MM.1S (cell line): ENCODE measurements around the gene CDH5.

Experiments used
- DNase-seq: peaks from one replicate; pipeline ENCODE4 v3.0.0-alpha.2; 2015
- H2AFZ ChIP-seq: fragments of 300-600 bp; sonication (generic); 2 replicates; pipeline ENCODE4 v1.6.0; 2016; ENCODE audit warnings: antibody characterized with exemption, low read length
- H3F3A ChIP-seq: fragments of 300-600 bp; sonication (generic); 2 replicates; pipeline ENCODE4 v1.6.1; 2016; ENCODE audit warnings: mild to moderate bottlenecking, antibody characterized with exemption, low read length, moderate library complexity, mixed read lengths; ENCODE audit not compliant: insufficient read depth
- H3K27ac ChIP-seq: fragments of 300-600 bp; sonication (generic); 2 replicates; pipeline ENCODE4 v1.5.1; 2016; ENCODE audit warnings: mild to moderate bottlenecking, low read length
- H3K27me3 ChIP-seq: fragments of 300-600 bp; sonication (generic); replicated peaks from 2 replicates; pipeline ENCODE4 v1.6.0; 2016; ENCODE audit warnings: low read length; ENCODE audit not compliant: insufficient read depth
- H3K36me3 ChIP-seq: fragments of 300-600 bp; sonication (generic); replicated peaks from 2 replicates; pipeline ENCODE4 v1.6.1; 2016; ENCODE audit warnings: mild to moderate bottlenecking, low read length, mixed read lengths; ENCODE audit not compliant: insufficient read depth
- H3K4me1 ChIP-seq: fragments of 300-600 bp; sonication (generic); 2 replicates; pipeline ENCODE4 v1.6.1; 2016; ENCODE audit warnings: low read length, mixed read lengths
- H3K4me2 ChIP-seq: fragments of 300-600 bp; sonication (generic); 2 replicates; pipeline ENCODE4 v1.6.0; 2016; ENCODE audit warnings: low read depth, low read length
- H3K4me3 ChIP-seq: fragments of 300-600 bp; sonication (generic); 2 replicates; pipeline ENCODE4 v1.5.1; 2016; ENCODE audit warnings: low read length, mixed read lengths
- H3K79me2 ChIP-seq: fragments of 300-600 bp; sonication (generic); 2 replicates; pipeline ENCODE4 v1.6.1; 2016; ENCODE audit warnings: mixed run types, low read length, mixed read lengths
- H3K9ac ChIP-seq: fragments of 300-600 bp; sonication (generic); 2 replicates; pipeline ENCODE4 v1.6.1; 2016; ENCODE audit warnings: low read length, mixed read lengths
- H3K9me2 ChIP-seq: fragments of 300-600 bp; sonication (generic); replicated peaks from 2 replicates; pipeline ENCODE4 v1.6.1; 2016; ENCODE audit warnings: mild to moderate bottlenecking, low read length, mixed read lengths; ENCODE audit not compliant: insufficient read depth
- H3K9me3 ChIP-seq: fragments of 300-600 bp; sonication (generic); replicated peaks from 2 replicates; pipeline ENCODE4 v1.6.1; 2016; ENCODE audit warnings: mild to moderate bottlenecking, low read length, mixed read lengths; ENCODE audit not compliant: insufficient read depth
- H4K20me1 ChIP-seq: fragments of 300-600 bp; sonication (generic); 2 replicates; pipeline ENCODE4 v1.6.1; 2016; ENCODE audit warnings: mild to moderate bottlenecking, low read length, moderate library complexity, mixed read lengths; ENCODE audit not compliant: insufficient read depth
- EZH2 ChIP-seq: fragments of 300-600 bp; sonication (generic); optimal IDR thresholded peaks from 2 replicates; pipeline ENCODE3; 2017; ENCODE audit warnings: low read depth, mild to moderate bottlenecking, antibody characterized with exemption, low read length, mixed read lengths
- EZH2phosphoT487 ChIP-seq: fragments of 300-600 bp; sonication (generic); IDR thresholded peaks from 2 replicates; pipeline ENCODE4 v1.6.1; 2018; ENCODE audit warnings: antibody characterized with exemption, low read length
- TF ChIP-seq, protein P1 (sequence below): fragments of 300-600 bp; sonication (generic); IDR thresholded peaks from 2 replicates; pipeline ENCODE4 v1.5.1; 2016; ENCODE audit warnings: antibody characterized with exemption, low read length, mixed read lengths

The CDH5 gene

DNA sequence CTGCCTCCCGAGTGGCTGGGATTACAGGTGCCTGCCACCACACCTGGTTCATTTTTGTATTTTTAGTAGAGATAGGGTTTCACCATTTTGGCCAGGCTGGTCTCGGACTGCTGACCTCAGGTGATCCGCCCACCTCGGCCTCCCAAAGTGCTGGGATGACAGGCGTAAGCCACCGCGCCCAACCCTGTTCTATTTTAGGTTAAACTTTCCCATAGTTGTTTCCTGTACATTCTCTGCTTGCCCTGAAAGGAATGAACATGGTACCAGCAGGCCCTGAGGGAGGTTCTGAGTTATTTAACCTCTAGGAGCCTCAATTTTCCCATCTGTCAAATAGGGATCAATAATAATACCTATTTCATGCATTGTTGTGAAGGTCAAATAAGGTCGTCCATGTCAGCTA, 11.0 kb upstream of the CDH5 start:
- Histone ChIP-seq H4K20me1 (no peaks in the 10 kb centered on the region), H3K9me3 (no peaks in the 10 kb centered on the region), H3K36me3 (no peaks in the 10 kb centered on the region), H3K4me2 (no peak overlapping the region), H3K4me3 (no peak overlapping the region), H3K27me3 (peaks cover 17% of the 10 kb centered on the region), H3K9ac (no peak overlapping the region), H3K9me2 (no peaks in the 10 kb centered on the region), H3K79me2 (no peaks in the 10 kb centered on the region), H3K4me1 (0 out of 2 replicates have a peak, but pooled peaks cover 3% of the 10 kb centered on the region), H2AFZ (no peak overlapping the region), H3K27ac (no peak overlapping the region), H3F3A (no peaks in the 10 kb centered on the region)
- no peak for DNase-seq
- TF ChIP-seq EZH2 (no peak), EZH2phosphoT487 (no peak)
- TF ChIP-seq, protein P1, sequence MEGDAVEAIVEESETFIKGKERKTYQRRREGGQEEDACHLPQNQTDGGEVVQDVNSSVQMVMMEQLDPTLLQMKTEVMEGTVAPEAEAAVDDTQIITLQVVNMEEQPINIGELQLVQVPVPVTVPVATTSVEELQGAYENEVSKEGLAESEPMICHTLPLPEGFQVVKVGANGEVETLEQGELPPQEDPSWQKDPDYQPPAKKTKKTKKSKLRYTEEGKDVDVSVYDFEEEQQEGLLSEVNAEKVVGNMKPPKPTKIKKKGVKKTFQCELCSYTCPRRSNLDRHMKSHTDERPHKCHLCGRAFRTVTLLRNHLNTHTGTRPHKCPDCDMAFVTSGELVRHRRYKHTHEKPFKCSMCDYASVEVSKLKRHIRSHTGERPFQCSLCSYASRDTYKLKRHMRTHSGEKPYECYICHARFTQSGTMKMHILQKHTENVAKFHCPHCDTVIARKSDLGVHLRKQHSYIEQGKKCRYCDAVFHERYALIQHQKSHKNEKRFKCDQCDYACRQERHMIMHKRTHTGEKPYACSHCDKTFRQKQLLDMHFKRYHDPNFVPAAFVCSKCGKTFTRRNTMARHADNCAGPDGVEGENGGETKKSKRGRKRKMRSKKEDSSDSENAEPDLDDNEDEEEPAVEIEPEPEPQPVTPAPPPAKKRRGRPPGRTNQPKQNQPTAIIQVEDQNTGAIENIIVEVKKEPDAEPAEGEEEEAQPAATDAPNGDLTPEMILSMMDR: no peak

DNA sequence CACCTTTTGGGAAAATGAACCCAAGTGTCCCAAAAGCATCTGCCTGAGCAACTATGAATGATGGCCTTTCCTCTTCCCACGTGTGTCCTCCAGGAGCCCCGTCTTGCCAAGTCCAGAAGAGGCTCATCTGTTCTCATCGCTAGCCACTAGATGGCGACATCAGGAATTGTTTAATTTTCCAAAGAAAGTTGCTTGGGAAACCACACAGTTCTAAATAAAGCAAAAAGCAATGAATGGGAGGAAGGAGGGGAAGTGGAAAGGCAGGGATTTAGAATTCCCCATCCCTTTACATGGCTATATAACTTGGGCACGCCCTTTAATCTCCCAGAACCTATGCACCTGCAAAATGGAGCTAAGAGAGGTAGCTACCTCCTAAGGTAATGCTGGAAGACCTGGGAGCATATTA, 9.0 kb upstream of the CDH5 start:
- TF ChIP-seq, protein P1: peak; percentile 84
- TF ChIP-seq EZH2: no peak
- no peak for TF ChIP-seq EZH2phosphoT487
- H3K27me3 ChIP-seq: peaks cover 37% of the 10 kb centered on the region
- 0 out of 2 replicates have a peak, but pooled peaks cover 9% of the 10 kb centered on the region for H3K4me1 ChIP-seq
- H3K79me2 ChIP-seq: no peaks in the 10 kb centered on the region
- H4K20me1 ChIP-seq: no peaks in the 10 kb centered on the region
- H3K9me3 ChIP-seq: no peaks in the 10 kb centered on the region
- peak; percentile 51 for DNase-seq
- no peak overlapping the region for H3K9ac ChIP-seq
- no peak overlapping the region for H3K4me3 ChIP-seq
- H3K4me2 ChIP-seq: no peak overlapping the region
- no peaks in the 10 kb centered on the region for H3K9me2 ChIP-seq
- no peaks in the 10 kb centered on the region for H3F3A ChIP-seq
- H2AFZ ChIP-seq: no peak overlapping the region
- H3K36me3 ChIP-seq: no peaks in the 10 kb centered on the region
- H3K27ac ChIP-seq: no peak overlapping the region

DNA sequence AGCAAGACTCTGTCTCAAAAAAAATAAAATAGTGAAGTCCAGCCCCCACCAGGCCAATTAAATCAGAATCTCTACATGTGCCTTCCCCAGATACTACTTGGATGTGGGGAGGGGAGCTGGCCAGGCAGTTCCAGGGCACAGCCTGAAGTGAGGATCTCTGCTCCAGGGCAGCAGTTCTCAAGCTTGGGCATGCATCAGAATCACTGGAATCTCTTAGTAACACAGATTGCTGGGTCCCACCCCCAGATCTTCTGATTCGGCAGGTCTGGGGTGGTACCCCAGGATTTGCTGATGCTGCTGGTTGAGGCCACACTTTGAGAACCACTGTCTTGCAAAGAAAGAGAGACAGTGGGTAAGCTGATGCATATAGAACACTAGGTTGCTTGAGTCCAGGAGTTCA, 8.3 kb upstream of the CDH5 start:
- Histone ChIP-seq H2AFZ (no peak overlapping the region), H3K9me2 (no peaks in the 10 kb centered on the region), H3K36me3 (no peaks in the 10 kb centered on the region), H3K9me3 (no peaks in the 10 kb centered on the region), H4K20me1 (no peaks in the 10 kb centered on the region), H3K27me3 (peaks cover 44% of the 10 kb centered on the region), H3K9ac (no peak overlapping the region), H3K4me2 (no peak overlapping the region), H3F3A (no peaks in the 10 kb centered on the region), H3K79me2 (no peaks in the 10 kb centered on the region), H3K4me1 (0 out of 2 replicates have a peak, but pooled peaks cover 9% of the 10 kb centered on the region), H3K27ac (no peak overlapping the region), H3K4me3 (no peak overlapping the region)
- TF ChIP-seq EZH2 (no peak), EZH2phosphoT487 (no peak)
- TF ChIP-seq, protein P1: no peak
- no peak for DNase-seq
